Measurements from ENCODE around the gene PCF11.
"Not testable (repeated sequence)": the region's sequence is repeated elsewhere in the genome, so short reads cannot be mapped to it uniquely, and the experiment has no call there.

PCF11 gene

GRCh38 chr11:83156996-83157593 is at the start of gene PCF11:
Gene PCF11, plus strand, starts transcription at chr11:83157131. Its CDS starts 309 bp downstream, at chr11:83157440.
- peak in 5 of 56 donors; percentile 90 to 100 (median 98) for DNase-seq

- no peak for DNase-seq
These were observed 44.0 kb upstream of the PCF11 start for GRCh38 chr11:83112886-83113285.

- DNase-seq, result no peak
These were observed 41.9 kb upstream of the PCF11 start for GRCh38 chr11:83115026-83115425.

GRCh38 chr11:83115551-83115950 is 41.4 kb upstream of the PCF11 start:
- peak in 1 of 56 donors; percentile 2 for DNase-seq

GRCh38 chr11:83116015-83116641 is 40.8 kb upstream of the PCF11 start:
- DNase-seq, result no peak

- no peak for DNase-seq
These were observed 38.1 kb upstream of the PCF11 start for GRCh38 chr11:83118814-83119213.

- no peak for DNase-seq
These were observed 37.7 kb upstream of the PCF11 start for GRCh38 chr11:83119216-83119615.

- no peak for DNase-seq
These were observed 36.6 kb upstream of the PCF11 start for GRCh38 chr11:83120327-83120726.

- DNase-seq, result no peak
These were observed 34.9 kb upstream of the PCF11 start for GRCh38 chr11:83122050-83122449.

GRCh38 chr11:83122766-83123165 is 34.2 kb upstream of the PCF11 start:
- DNase-seq, result no peak

- no peak for DNase-seq
These were observed 32.1 kb upstream of the PCF11 start for GRCh38 chr11:83124636-83125424.

GRCh38 chr11:83125577-83125976 is 31.4 kb upstream of the PCF11 start:
- DNase-seq, result no peak

GRCh38 chr11:83127310-83127637 is 29.7 kb upstream of the PCF11 start:
- no peak for DNase-seq

GRCh38 chr11:83132191-83132590 is 24.7 kb upstream of the PCF11 start:
- DNase-seq, result no peak

- not testable (repeated sequence) for DNase-seq
These were observed 23.7 kb upstream of the PCF11 start for GRCh38 chr11:83133266-83133665.

GRCh38 chr11:83139310-83139709 is 17.6 kb upstream of the PCF11 start:
- DNase-seq, result no peak

GRCh38 chr11:83140691-83141455 is 16.1 kb upstream of the PCF11 start:
- DNase-seq, result no peak

- peak in 15 of 56 donors; percentile 1 to 55 (median 20) for DNase-seq
These were observed 9.0 kb upstream of the PCF11 start for GRCh38 chr11:83147895-83148294.

- DNase-seq, result no peak
These were observed 6.5 kb upstream of the PCF11 start for GRCh38 chr11:83150450-83150849.

- DNase-seq, result no peak
These were observed 5.5 kb upstream of the PCF11 start for GRCh38 chr11:83151274-83151977.

GRCh38 chr11:83152264-83152663 is 4.7 kb upstream of the PCF11 start:
- no peak for DNase-seq
